Measurements from ENCODE around the gene SNRPA1.

Gene SNRPA1

GRCh38 chr15:101233651-101234280 lies 61.3 kb downstream of the SNRPA1 start:
- DNase-seq = no peak

GRCh38 chr15:101232677-101233076 lies 62.4 kb downstream of the SNRPA1 start:
- no peak for DNase-seq

Data from activated gamma-delta T cell treated with Interleukin-2 at 50 U/mL for 16 hours (primary cell).